Fibroblast of villous mesenchyme (primary cell): Measurements from ENCODE around the gene SIGLEC14. TPM values are rescaled to one million over a fixed set of nuclear protein-coding genes. Genes with fewer than 3 reads are reported as not detected.

Experiments used
- DNase-seq: peaks from one replicate; pipeline ENCODE4 v3.0.0-alpha.2; 2010; ENCODE audit warnings: low read depth
- H3K4me3 ChIP-seq: 2 replicates; pipeline ENCODE4 v1.5.1; 2011; ENCODE audit warnings: low read depth, mild to moderate bottlenecking, low read length
- small RNA-seq: library from RNA; depleted of rRNA; stranded (forward); fragments of <200 nt; gene quantifications from one replicate; pipeline ENCODE3, GENCODE V24; 2012
- total RNA-seq: library from RNA; depleted of rRNA; stranded (reverse); fragments of >200 nt; gene quantifications from 2 replicates; pipeline ENCODE4 v1.2.3, GENCODE V29; 2012
- TF ChIP-seq, protein P1 (sequence below): IDR thresholded peaks from 2 replicates; pipeline ENCODE4 v1.5.1; 2012; ENCODE audit warnings: low read depth, mild to moderate bottlenecking, low read length; ENCODE audit not compliant: insufficient read depth

Gene SIGLEC14
- total RNA-seq, 1 donor = not detected

DNA sequence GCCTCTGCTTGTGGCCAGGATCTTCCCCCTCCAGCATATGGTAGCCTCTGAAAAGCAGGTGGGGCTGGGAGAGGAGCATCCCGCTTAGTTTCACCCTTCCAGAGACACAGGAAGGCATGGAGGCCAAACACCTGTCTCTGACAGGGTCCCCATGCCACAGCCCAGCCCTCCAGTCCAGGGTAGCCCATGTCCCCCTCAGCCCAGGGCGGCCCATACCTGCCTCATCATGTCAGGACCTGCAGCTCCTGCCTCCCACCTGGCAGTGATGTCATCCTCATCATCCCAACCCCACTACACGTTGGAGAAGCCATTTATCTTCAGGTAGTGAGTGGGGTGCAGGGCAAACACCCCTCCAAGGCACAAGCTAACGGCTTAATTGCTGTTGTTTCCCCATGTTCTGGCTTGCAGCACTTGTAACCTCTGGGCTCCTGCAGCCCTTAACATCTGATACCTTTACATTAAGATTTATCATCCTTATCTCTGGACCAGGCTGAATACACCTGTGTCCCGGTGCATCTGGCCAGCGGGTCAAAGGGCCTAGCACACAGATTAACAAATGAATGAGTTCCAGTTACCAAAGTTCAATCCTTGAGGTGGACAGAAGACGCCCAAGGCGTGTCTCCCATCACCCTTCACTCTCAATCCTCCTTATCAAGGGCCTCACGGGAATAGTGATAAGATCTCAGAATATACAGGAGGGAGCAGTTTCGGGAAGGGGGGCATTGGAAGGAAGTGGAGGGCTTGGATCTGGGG, 53.3 kb downstream of the SIGLEC14 start:
- peak overlapping the region; percentile 71 for H3K4me3 ChIP-seq
- DNase-seq = no peak
- TF ChIP-seq, protein P1, sequence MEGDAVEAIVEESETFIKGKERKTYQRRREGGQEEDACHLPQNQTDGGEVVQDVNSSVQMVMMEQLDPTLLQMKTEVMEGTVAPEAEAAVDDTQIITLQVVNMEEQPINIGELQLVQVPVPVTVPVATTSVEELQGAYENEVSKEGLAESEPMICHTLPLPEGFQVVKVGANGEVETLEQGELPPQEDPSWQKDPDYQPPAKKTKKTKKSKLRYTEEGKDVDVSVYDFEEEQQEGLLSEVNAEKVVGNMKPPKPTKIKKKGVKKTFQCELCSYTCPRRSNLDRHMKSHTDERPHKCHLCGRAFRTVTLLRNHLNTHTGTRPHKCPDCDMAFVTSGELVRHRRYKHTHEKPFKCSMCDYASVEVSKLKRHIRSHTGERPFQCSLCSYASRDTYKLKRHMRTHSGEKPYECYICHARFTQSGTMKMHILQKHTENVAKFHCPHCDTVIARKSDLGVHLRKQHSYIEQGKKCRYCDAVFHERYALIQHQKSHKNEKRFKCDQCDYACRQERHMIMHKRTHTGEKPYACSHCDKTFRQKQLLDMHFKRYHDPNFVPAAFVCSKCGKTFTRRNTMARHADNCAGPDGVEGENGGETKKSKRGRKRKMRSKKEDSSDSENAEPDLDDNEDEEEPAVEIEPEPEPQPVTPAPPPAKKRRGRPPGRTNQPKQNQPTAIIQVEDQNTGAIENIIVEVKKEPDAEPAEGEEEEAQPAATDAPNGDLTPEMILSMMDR = no peak

Small RNA genes lying within 50 kb of the gene (small RNA-seq; reads per million reads assigned to genes)
- gene AC018755.2 (not detected), gene MIR125A (not detected), gene MIR99B (0.28 reads per million), gene MIRLET7E (not detected)

Other genes starting within 250 kb of the SIGLEC14 start
- gene SIGLEC10, start 229.2 kb downstream of the SIGLEC14 start, total RNA-seq = not detected in 2 replicates
- gene SIGLEC8, start 188.4 kb downstream of the SIGLEC14 start, total RNA-seq = not detected in 2 replicates
- not detected in 2 replicates for gene CEACAM18, start 168.3 kb downstream of the SIGLEC14 start, total RNA-seq
- not detected in 2 replicates for gene SIGLEC12, start 145.0 kb downstream of the SIGLEC14 start, total RNA-seq
- under 0.01 TPM in 1 of 2 replicates, not detected in the other for gene SIGLEC6, start 115.2 kb downstream of the SIGLEC14 start, total RNA-seq
- 5.5 and 9.9 TPM in 2 replicates for gene ZNF175, start 75.5 kb downstream of the SIGLEC14 start, total RNA-seq
- not detected in 2 replicates for gene SIGLEC5, start 16.4 kb downstream of the SIGLEC14 start, total RNA-seq
- 10.8 and 14.2 TPM in 2 replicates for gene SPACA6, start 46.5 kb upstream of the SIGLEC14 start, total RNA-seq
- not detected in 2 replicates for gene HAS1, start 77.2 kb upstream of the SIGLEC14 start, total RNA-seq
- not detected in 2 replicates for gene FPR1, start 105.1 kb upstream of the SIGLEC14 start, total RNA-seq
- not detected in 2 replicates for gene FPR2, start 114.4 kb upstream of the SIGLEC14 start, total RNA-seq
- gene FPR3, start 148.3 kb upstream of the SIGLEC14 start, total RNA-seq = not detected in 2 replicates
- 3.5 and 4.2 TPM in 2 replicates for gene ZNF577, start 241.1 kb upstream of the SIGLEC14 start, total RNA-seq